DMS53 treated with DMSO at 0.1 percent for 48 hours (cell line): Measurements from ENCODE around the gene LDLRAP1.

Source experiments
- DNase-seq: peaks from one replicate; lab custom pipeline; 2025; ENCODE audit not compliant: unreplicated experiment; lab: John Stamatoyannopoulos, UW

The LDLRAP1 gene

GRCh38 chr1:25543005-25543424 is 391 bp upstream of the LDLRAP1 start:
- DNase-seq: no peak

GRCh38 chr1:25544243-25544764 is 898 bp downstream of the LDLRAP1 start:
- DNase-seq: no peak

GRCh38 chr1:25544819-25545218 is 1.4 kb downstream of the LDLRAP1 start:
- DNase-seq: no peak

GRCh38 chr1:25545767-25546166 is 2.4 kb downstream of the LDLRAP1 start:
- no peak for DNase-seq

GRCh38 chr1:25546193-25546592 is 2.8 kb downstream of the LDLRAP1 start:
- DNase-seq: no peak

GRCh38 chr1:25548601-25549000 is 5.2 kb downstream of the LDLRAP1 start:
- no peak for DNase-seq

GRCh38 chr1:25549273-25550154 is 6.1 kb downstream of the LDLRAP1 start:
- no peak for DNase-seq

GRCh38 chr1:25550155-25550506 is 6.7 kb downstream of the LDLRAP1 start:
- DNase-seq: no peak

GRCh38 chr1:25550683-25551310 is 7.4 kb downstream of the LDLRAP1 start:
- DNase-seq: no peak

- no peak for DNase-seq
These were observed 10.5 kb downstream of the LDLRAP1 start for GRCh38 chr1:25553749-25554429.

GRCh38 chr1:25554430-25554780 is 11.0 kb downstream of the LDLRAP1 start:
- no peak for DNase-seq

- DNase-seq: no peak
These were observed 11.7 kb downstream of the LDLRAP1 start for GRCh38 chr1:25554886-25555752.

GRCh38 chr1:25555753-25556092 is 12.3 kb downstream of the LDLRAP1 start:
- no peak for DNase-seq

GRCh38 chr1:25556132-25556670 is 12.8 kb downstream of the LDLRAP1 start:
- no peak for DNase-seq

GRCh38 chr1:25556791-25557476 is 13.5 kb downstream of the LDLRAP1 start:
- DNase-seq: no peak

- no peak for DNase-seq
These were observed 14.1 kb downstream of the LDLRAP1 start for GRCh38 chr1:25557543-25557942.

- DNase-seq: no peak
These were observed 15.6 kb downstream of the LDLRAP1 start for GRCh38 chr1:25559031-25559430.

GRCh38 chr1:25560001-25560400 is 16.6 kb downstream of the LDLRAP1 start:
- no peak for DNase-seq

GRCh38 chr1:25560788-25561187 is 17.4 kb downstream of the LDLRAP1 start:
- no peak for DNase-seq

- DNase-seq: no peak
These were observed 18.2 kb downstream of the LDLRAP1 start for GRCh38 chr1:25561421-25562100.
